GM18505 (cell line): ENCODE data around the gene MIOX.

Source experiments
- ATAC-seq: cut with Tn5 transposase; IDR thresholded peaks from one replicate; pipeline ENCODE4 v1.9.1; 2021; ENCODE audit not compliant: unreplicated experiment
- POLR2A ChIP-seq: IDR thresholded peaks from 4 replicates; pipeline ENCODE4 v1.6.1; 2011; ENCODE audit warnings: borderline replicate concordance; ENCODE audit not compliant: insufficient read depth, insufficient read length; ENCODE audit errors: extremely low read depth

The MIOX gene

GRCh38 chr22:50473855-50474671 lies 12.6 kb upstream of the MIOX start:
- peak; percentile 3 for ATAC-seq
- TF ChIP-seq POLR2A, result no peak

DNA sequence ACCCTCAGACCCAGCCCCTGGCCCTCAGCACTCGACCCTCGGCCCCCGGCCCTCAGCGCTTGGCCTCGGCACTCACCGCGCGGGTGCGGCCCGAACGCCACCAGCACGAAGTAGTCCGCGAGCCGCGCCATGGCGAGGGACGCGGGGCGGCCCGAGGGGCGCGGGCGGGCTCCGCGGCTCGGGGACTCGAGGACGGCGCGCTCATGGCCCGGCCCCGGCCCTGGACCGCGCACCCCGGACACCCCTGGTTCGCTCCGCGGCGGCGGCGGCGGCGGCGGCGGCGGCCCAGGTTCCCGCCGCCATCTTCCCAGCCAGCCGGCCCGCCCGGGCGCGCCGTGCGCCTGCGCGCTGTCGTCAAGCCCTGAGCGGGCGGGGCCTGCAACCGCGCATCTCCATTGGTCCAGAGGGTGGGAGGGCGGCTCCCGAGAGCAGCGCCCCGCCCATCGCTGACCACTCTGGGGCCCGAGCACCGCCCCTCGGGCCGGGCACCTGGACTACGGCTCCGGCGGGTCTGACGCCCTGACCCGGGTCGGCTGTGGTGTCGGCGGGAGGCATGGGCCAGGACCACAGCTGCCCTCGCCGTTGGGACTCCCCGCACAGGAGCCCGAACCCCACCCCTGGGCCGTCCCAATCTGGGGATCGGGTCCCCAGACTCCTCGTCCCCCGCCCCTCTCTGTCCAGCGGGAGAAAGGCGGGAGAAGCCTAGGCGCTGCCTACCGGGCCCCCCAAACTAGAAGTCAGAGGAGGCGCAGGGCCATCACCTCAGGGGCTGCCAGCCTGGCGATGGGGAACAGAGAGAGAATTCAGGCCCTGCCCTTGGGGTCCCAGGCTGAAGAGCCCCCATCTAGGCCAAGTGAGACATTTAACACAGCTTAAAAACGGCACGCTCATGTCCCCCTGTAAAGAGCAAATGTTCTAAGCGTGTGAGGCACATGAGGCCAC lies 11.7 kb upstream of the MIOX start, which contains the start of gene SBF1:
SBF1 (minus strand) TSS at position 326 of the 942 bp plus-strand sequence; CDS start at position 131, 195 bp downstream.
- peak; percentile 66 for TF ChIP-seq POLR2A
- peak; percentile 63 for ATAC-seq

GRCh38 chr22:50475652-50476002 lies 11.0 kb upstream of the MIOX start:
- no peak for ATAC-seq
- TF ChIP-seq POLR2A, result no peak

- ATAC-seq, result no peak
- no peak for TF ChIP-seq POLR2A
Measured at GRCh38 chr22:50476868-50477267, 9.8 kb upstream of the MIOX start.

DNA sequence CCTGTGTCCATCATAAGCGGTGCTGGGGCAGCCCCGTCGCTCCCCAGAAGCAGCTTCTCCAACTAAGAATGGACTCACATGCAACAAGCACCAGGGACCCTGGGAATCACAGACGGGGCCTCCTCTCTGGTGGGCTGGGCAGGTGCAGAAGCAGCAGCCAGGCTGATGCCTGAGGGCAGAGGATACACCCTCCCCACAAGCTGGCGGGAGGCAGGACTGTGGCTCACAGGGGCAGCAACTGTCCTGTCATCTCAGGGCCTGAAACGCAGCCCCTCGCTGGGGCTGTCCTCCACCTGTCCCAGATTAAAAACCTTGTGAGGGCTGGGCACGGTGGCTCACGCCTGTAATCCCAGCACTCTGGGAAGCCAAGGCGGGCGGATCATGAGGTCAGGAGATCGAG lies 8.7 kb upstream of the MIOX start:
- ATAC-seq, result no peak

DNA sequence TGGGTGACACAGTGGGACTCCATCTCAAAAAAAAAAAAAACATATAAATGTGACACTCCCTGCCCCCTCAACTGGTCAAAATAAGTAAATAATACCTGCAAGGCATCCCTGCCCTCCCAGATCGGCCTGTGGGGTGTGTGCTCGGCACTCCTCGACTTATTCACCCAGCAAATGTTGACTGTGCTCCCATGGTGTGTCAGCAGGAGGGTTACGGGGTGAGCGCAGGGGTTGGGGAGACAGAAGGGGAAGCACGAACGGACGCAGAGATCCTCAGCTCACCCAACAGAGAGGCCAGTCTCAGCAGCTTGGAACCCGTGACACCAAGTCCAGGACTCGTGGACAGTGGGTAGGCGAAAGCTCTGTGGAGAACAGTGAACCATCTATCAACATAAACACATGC lies 6.9 kb upstream of the MIOX start:
- no peak for ATAC-seq
- TF ChIP-seq POLR2A, result no peak

More for the DNA sequence above, 8.7 kb upstream of the MIOX start:
- no peak for TF ChIP-seq POLR2A

GRCh38 chr22:50481045-50481439 lies 5.6 kb upstream of the MIOX start:
- ATAC-seq, result no peak
- no peak for TF ChIP-seq POLR2A

DNA sequence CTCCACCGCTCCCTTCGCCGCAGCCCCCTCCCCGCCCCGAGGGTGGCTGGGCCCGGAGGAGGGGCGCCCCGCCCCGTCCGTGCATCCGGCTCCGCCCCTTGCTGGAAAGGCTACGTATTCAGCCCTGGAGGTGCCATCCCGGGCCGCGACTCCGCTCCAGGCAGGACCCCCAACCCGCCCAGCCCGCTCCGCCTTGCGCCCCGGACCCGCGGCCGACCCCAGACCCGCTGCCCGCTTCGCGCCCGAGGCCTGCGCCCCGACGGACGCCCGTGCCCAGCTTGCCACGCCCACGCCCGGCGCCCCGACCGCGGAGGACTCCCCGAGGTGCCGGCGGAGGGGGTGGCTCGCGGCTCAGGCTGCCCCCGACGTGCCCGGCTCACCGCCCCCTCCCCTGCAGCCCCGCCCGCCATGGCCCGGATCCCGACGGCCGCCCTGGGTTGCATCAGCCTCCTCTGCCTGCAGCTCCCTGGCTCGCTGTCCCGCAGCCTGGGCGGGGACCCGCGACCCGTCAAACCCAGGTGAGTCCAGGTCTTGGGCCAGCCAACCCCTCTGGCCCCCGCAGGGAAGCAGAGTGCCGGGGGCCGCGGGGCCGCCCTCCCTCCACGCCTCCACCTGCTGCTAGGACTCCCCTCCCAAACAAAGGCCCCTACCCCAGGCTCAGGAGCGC lies 5.1 kb upstream of the MIOX start, which contains the start of gene ADM2:
ADM2 (plus strand) TSS at position 104 of the 667 bp plus-strand sequence; CDS start at position 409, 305 bp downstream.
- no peak for ATAC-seq
- no peak for TF ChIP-seq POLR2A

DNA sequence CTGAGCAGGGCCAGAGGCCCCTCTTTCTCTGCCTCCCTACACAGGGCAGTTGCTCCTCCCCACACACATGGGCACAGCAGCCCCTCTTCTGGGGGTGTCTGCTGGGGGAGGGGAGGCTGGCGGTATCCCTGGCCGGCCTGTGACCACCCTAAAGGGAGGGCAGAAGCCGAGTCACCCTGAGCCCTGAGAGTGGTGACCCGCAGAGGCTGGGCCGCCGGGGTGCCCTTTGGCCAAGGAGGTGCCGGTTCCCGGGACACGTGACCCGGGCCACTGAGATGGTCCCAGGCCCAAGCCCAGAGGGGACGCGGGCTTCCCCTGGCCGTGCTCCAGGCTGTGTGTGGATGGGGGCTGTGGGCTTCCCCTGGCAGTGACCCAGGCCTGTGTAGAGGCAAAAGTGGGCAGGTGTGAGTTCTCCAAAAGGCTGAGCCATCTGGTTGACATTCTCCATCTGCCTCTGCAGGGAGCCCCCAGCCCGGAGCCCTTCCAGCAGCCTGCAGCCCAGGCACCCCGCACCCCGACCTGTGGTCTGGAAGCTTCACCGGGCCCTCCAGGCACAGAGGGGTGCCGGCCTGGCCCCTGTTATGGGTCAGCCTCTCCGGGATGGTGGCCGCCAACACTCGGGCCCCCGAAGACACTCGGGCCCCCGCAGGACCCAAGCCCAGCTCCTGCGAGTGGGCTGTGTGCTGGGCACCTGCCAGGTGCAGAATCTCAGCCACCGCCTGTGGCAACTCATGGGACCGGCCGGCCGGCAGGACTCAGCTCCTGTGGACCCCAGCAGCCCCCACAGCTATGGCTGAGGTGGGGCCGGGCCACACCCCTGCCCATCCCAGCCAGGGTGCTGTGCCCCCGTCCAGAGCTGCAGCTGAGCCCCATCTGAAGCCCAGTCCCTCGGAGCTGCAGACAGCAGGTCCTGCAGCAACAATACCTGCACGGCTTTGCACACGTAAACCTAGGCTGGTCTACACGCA lies 4.3 kb upstream of the MIOX start:
- no peak for ATAC-seq

DNA sequence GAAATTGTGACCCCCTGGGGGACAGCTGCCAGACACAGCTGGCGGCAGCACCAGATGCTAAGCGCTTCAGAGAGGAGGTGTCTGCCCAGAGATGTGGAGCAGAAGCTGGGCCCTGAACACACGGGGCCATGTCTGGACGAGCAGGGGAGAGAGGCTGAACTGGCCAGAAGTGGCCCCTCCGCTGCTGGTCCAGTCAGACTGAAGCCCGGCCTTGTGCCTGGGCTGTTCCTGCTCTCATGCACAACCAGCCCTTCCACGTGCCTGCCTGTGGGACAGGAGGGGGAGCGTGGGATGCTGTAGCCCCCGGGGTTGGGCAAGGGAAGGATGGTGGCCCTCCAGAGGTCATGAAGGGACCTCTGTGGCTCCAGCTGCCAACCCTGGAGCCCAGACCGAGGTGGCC lies 3.6 kb upstream of the MIOX start:
- no peak for ATAC-seq
- TF ChIP-seq POLR2A, result no peak

More for the DNA sequence above, 4.3 kb upstream of the MIOX start:
- TF ChIP-seq POLR2A, result no peak

DNA sequence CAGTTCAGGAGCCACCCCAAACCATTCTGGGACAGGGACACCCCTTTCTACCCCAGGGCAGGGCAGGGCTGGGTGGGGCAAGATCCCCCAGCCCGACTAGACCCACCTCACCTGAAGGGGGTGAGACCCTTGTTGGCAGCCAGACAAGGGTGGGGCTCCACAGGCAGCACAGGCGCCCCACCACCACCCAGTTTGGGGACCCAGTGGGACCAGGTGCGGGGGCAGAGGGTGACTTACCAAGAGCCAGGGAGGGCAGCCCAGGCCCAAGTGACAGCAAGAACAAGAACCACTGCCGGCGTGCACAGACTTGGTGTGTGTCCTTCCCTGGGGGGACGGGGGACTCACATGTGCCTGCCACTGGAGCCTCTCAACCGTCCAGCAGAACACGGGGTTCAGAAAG lies 3.1 kb upstream of the MIOX start:
- no peak for TF ChIP-seq POLR2A
- ATAC-seq, result no peak
